PFSK-1 (cell line): Measurements from ENCODE around the gene XRCC4.

Source experiments
- POLR2AphosphoS5 ChIP-seq: IDR thresholded peaks from 2 replicates; pipeline ENCODE4 v1.6.1; 2012; ENCODE audit warnings: low read depth, mild to moderate bottlenecking, control low read depth, low read length, moderate library complexity
- REST ChIP-seq, 2 experiments: IDR thresholded peaks; 2 replicates each; pipeline versions ENCODE4 v1.6.1 to v1.8.0; 2011 to 2012; ENCODE audit warnings: low read depth in 2 of 2, low read length in 2 of 2, control low read depth in 1 of 2, inconsistent platforms in 1 of 2, mild to moderate bottlenecking in 1 of 2, moderate library complexity in 1 of 2; ENCODE audit not compliant: insufficient read depth in 1 of 2
- SIN3A ChIP-seq: IDR thresholded peaks from 2 replicates; pipeline ENCODE4 v1.6.1; 2012; ENCODE audit warnings: mild to moderate bottlenecking, low read length, moderate library complexity, borderline replicate concordance; ENCODE audit not compliant: insufficient read depth
- TAF1 ChIP-seq: IDR thresholded peaks from 2 replicates; pipeline ENCODE4 v1.6.1; 2012; ENCODE audit warnings: low read length, control low read depth, borderline replicate concordance; ENCODE audit not compliant: insufficient read depth

- TF ChIP-seq POLR2AphosphoS5: no peak
- TF ChIP-seq SIN3A: no peak
- no peak for TF ChIP-seq REST (IDR thresholded peaks at IDR 0.05; ENCODE audit: insufficient read depth in 1 of 2, low read depth in 2 of 2, low read length in 2 of 2)
- TF ChIP-seq TAF1: no peak
Observed at GRCh38 chr5:83048811-83049210, 28.5 kb upstream of the XRCC4 start.
